ENCODE measurements around the gene RMDN2. TPM values are rescaled to one million over a fixed set of nuclear protein-coding genes. Genes with fewer than 3 reads are reported as not detected.

Gene RMDN2
- total and polyA plus RNA-seq, 11 donors: 2.7 to 7.2 (median 5.7) TPM

- H3K4me1 ChIP-seq: peaks cover 0 to 47% (median 27%) of the 10 kb centered on the region in 12 donors
- H3K27me3 ChIP-seq: peaks cover 0 to 2% (median 0%) of the 10 kb centered on the region in 9 donors
- H3K4me3 ChIP-seq: peak overlapping the region in 1 of 12 donors; percentile 12
- WGBS, 4 donors: 25 to 30% (median 27%) methylated on average over 12 of the region's 12 CpGs
- intact Hi-C loops (cut with DNase I): loop anchor here (1.0 to 10.0 kb wide), 18 partner anchors 41 to 723 kb away; partner anchors contain the start of genes CDC42EP3 (in 2 of the 10) and EIF2AK2 (in 1 of the 10)
- TF ChIP-seq CTCF (IDR thresholded peaks at IDR 0.05): peak; percentile 61 to 87 (median 82)
- no peak for TF ChIP-seq POLR2A (IDR thresholded peaks at IDR 0.05)
- ATAC-seq: peak; percentile 43 to 64 (median 46)
- peak in 1 of 5 donors; percentile 39 for DNase-seq
- H3K27ac ChIP-seq: peak overlapping the region in 2 of 12 donors; percentile 5 to 8
- no peaks in the 10 kb centered on the region for H3K9me3 ChIP-seq
- no peaks in the 10 kb centered on the region for H3K36me3 ChIP-seq
Measured at GRCh38 chr2:37877457-37878315, 47.4 kb upstream of the RMDN2 start.

- H3K4me1 ChIP-seq: peaks cover 0 to 39% (median 25%) of the 10 kb centered on the region in 12 donors
- TF ChIP-seq CTCF (IDR thresholded peaks at IDR 0.05) (no peak), POLR2A (IDR thresholded peaks at IDR 0.05) (no peak)
- 80 to 92% (median 87%) methylated on average over 3 to 4 of the region's 4 CpGs for WGBS, 4 donors
- peaks cover 0 to 2% (median 0%) of the 10 kb centered on the region in 9 donors for H3K27me3 ChIP-seq
- H3K36me3 ChIP-seq: no peaks in the 10 kb centered on the region
- ATAC-seq: no peak
- H3K4me3 ChIP-seq: no peak overlapping the region
- no peaks in the 10 kb centered on the region for H3K9me3 ChIP-seq
- DNase-seq: no peak
- H3K27ac ChIP-seq: no peak overlapping the region
- intact Hi-C loops (cut with DNase I): loop anchor here in 9 of 10 donors (5.0 to 10.0 kb wide), 9 partner anchors 46 to 724 kb away; partner anchors contain the start of genes CDC42EP3 (in 2 of the 9) and EIF2AK2 (in 1 of the 9)
Measured at GRCh38 chr2:37878536-37878935, 46.6 kb upstream of the RMDN2 start.

- H3K4me3 ChIP-seq: no peak overlapping the region
- H3K27me3 ChIP-seq: peaks cover 0 to 2% (median 0%) of the 10 kb centered on the region in 9 donors
- TF ChIP-seq POLR2A (IDR thresholded peaks at IDR 0.05) (no peak), CTCF (IDR thresholded peaks at IDR 0.05) (peak in 1 of 12 donors; percentile 6)
- no peak overlapping the region for H3K27ac ChIP-seq
- no peaks in the 10 kb centered on the region for H3K9me3 ChIP-seq
- 54 to 68% (median 60%) methylated on average over 9 of the region's 9 CpGs for WGBS, 4 donors
- DNase-seq (no peak), ATAC-seq (no peak)
- peaks cover 0 to 18% (median 12%) of the 10 kb centered on the region in 12 donors for H3K4me1 ChIP-seq
- intact Hi-C loops (cut with DNase I): loop anchor here in 2 of 10 donors (10.0 kb wide), 2 partner anchors 46 to 706 kb away; no protein-coding TSS in a partner anchor
- H3K36me3 ChIP-seq: no peaks in the 10 kb centered on the region
Measured at GRCh38 chr2:37880551-37880950, 44.5 kb upstream of the RMDN2 start.

- ATAC-seq (no peak), DNase-seq (no peak)
- Histone ChIP-seq H3K27ac (no peak overlapping the region), H3K27me3 (peaks cover 0 to 2% (median 0%) of the 10 kb centered on the region in 9 donors), H3K4me3 (no peak overlapping the region), H3K36me3 (no peaks in the 10 kb centered on the region), H3K4me1 (peaks cover 0 to 10% (median 5%) of the 10 kb centered on the region in 12 donors), H3K9me3 (no peaks in the 10 kb centered on the region)
- 80 to 87% (median 82%) methylated on average over 9 of the region's 9 CpGs for WGBS, 4 donors
- TF ChIP-seq CTCF (IDR thresholded peaks at IDR 0.05) (no peak), POLR2A (IDR thresholded peaks at IDR 0.05) (no peak)
- intact Hi-C loops (cut with DNase I): loop anchor here in 2 of 10 donors (10.0 kb wide), 2 partner anchors 47 to 707 kb away; no protein-coding TSS in a partner anchor
Measured at GRCh38 chr2:37881397-37881796, 43.7 kb upstream of the RMDN2 start.
